GM19238 (cell line): Measurements from ENCODE around the gene NT5C1A.
A peak's percentile ranks its signal among the peaks of the same experiment; 100 is the strongest.

ENCODE experiments used
- DNase-seq: peaks from one replicate; pipeline ENCODE4 v3.0.0; 2011; ENCODE audit warnings: low spot score; ENCODE audit not compliant: insufficient read length

The NT5C1A gene

GRCh38 chr1:39662861-39663260, 9.0 kb downstream of the NT5C1A start:
- no peak for DNase-seq

- no peak for DNase-seq
These were observed 12.4 kb downstream of the NT5C1A start for GRCh38 chr1:39659538-39659937.

DNA sequence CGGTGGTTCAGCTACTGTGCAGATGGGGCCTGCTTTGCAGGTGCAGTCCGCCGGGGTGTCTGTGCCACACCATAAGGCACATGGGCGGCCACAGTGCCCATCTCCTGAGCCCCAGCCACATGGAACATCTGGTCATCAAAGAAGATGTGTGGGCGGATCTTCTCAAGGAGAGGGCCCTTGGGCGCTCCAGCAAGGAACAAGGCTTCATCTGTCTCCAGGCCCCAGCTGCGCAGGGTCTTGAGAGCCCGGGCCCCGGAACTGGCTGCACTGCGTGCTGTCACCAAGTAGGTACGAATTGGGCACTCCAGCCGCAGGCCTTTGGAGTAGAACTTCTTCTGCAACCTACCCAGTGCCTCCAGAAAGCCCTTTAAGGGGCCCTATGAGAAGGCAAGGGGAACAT, 12.8 kb downstream of the NT5C1A start:
- DNase-seq = no peak

GRCh38 chr1:39657923-39658485, 13.9 kb downstream of the NT5C1A start:
- DNase-seq = peak; percentile 46

GRCh38 chr1:39657402-39657801, 14.5 kb downstream of the NT5C1A start:
- DNase-seq = no peak

DNA sequence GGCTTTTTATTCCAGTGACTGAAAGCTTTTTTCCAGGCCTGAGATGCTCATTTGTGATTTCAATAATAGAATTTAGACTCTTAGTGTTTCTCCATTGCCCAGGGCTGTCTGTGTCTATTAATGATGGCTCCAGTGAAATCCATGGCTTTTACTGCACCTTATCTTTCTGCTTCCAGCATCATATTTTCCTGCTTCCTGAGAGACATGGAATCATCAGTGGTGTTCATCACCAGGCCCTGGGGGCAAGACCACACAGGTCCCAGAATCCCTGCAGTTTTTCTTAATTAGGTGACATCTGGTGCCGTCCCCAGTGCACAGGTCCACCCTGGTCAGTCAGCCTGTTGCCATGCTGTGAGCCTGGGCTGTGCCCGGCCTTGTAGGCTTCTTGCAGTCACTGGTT, 15.5 kb downstream of the NT5C1A start:
- no peak for DNase-seq

DNA sequence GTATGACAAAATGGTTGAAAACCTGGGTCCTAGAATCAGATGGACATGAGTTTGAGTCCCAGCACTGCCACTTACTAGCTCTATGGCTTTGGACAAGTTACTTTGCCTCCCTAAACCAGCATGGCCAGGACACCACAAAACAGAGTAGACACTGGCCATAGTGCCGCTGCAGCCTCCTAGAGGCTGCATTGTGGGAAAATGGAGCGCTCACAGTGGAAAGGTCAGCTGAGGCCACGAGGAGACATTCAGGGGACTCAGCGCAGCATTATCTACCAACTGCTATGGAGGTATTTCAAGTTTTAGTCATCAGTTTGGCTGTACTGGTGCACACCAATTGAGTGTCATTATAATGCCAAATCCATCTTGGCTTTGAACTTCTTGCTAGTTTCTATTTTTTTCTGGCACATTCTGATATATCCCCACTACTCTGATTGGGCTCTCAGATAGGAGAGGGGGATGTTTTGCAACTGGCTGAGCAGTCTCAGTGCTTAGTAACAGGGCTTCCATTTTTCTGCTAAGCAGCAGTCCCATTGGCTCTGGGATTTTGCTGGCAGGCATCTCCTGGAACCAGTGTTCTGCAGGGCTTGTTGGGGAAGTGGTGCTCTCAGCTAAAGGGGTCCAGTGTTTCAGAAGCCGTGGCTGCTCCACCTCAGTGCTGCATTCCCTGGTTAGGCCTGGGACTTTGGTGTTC, 16.2 kb downstream of the NT5C1A start:
- DNase-seq = no peak

DNA sequence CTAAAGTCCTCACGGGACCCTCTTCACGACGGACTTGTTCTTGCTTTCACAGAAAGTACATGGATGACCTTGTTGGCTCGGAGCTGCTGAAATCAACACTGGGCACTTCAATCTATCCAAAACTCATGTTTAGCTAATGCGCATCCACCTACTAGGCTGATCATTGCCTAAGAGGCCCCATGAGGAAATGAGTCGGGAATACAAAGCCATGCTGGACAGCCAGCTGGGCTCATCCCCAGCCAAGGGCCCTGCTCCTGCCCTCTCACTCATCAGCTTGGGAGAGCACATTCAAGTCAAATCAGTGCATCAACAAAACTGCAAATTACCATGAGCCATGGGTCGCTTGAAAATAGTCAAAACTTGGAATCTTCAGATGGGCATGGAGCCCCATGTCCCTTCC, 17.6 kb downstream of the NT5C1A start:
- no peak for DNase-seq

DNA sequence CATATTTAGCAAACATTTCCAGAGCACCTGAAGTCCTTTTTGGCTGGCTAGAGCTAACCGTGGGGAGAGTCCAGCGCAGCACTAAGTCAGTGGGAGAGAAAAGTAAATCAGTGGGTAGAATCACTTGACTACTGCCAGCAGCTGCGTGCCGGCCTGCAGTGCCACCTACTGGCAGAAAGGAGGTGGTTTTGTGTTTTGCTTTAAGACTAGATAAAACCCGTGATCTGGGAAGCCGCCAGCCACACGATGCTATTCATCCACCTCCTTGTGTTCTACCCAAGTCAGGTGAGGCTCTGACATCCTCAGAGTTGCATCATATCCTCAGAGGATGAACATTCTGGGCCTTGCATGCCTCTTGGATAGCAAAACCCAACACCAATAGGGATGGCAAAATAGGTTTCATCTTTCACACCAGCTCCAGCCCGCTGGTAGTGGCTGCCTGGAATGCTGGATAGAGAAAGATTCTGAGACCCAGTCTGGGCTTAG, 18.3 kb downstream of the NT5C1A start:
- DNase-seq = peak; percentile 53

GRCh38 chr1:39652554-39652953, 19.4 kb downstream of the NT5C1A start:
- no peak for DNase-seq

- DNase-seq = no peak
These were observed 19.8 kb downstream of the NT5C1A start for GRCh38 chr1:39652105-39652504.

GRCh38 chr1:39650431-39650830, 21.5 kb downstream of the NT5C1A start:
- no peak for DNase-seq

GRCh38 chr1:39649636-39650185, 22.2 kb downstream of the NT5C1A start:
- no peak for DNase-seq

DNA sequence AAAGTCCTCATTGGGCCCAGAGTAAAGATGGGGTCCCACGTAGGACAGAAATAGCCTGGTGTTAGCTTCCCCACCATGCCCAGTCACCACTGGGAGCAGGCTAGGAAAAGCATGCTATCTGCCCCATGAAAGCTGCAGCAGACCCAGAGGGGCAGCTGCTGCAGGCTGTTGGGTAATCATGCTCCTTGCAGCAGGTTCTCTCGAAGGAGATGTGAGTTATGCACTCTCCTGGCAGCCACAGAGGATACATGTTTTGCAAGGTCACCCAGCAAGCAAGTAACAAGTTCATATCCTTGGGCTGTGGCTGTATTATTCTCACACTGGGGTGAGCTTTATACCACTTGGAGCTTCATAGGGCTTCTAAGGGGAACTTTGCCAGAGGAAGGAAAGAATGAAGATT, 23.4 kb downstream of the NT5C1A start:
- no peak for DNase-seq

DNA sequence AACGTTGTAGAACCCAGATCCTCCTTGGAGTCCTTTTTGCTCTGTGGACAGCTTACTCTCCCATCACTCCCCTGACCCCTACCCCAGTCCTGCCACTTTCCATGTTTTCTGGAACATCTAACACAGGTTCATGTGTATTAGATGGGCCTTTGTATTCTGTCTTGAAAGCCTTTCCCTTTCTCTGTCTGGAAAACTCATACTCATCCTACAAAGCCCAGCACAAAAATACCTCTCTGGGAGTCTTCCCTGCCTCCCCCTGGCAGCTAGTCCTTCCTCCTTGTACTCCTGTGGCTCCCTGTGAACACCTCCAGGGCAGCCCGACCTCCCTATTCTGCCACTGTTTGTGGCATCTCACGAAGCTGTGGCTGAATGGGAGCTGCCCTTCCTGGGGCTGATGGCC, 24.7 kb downstream of the NT5C1A start:
- no peak for DNase-seq

GRCh38 chr1:39646232-39647081, 25.4 kb downstream of the NT5C1A start:
- DNase-seq = no peak

DNA sequence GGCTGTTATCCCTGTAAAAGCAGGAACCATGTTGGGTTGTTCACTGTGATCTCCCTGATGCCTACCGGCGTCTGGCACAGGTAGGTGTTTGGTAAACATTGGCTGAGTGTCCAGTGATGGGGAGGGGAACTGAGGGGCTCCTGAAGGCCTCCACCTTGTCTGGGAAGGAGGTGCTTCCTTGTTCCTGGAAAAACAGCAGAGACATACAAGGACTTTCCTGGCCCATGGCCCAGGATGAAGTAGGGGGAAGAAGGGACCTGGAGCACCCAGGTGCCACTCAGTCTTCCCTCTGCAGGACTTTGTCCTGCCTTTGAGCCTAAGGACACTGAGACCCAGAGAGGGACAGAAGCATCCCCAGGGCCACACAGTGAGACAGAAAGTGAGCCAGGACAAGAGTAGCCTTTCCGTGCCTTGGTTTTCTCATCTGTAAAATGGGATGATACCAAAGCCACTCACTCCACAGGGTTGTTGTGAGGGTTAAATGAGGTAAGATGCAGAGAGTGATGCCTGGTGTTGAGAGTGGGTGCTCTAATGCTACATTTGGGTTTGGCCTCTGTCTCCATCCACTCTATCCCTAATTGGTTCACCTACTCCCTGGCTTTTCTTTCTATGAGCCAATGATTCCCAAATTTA, 26.4 kb downstream of the NT5C1A start:
- DNase-seq = no peak

GRCh38 chr1:39643705-39644104, 28.2 kb downstream of the NT5C1A start:
- no peak for DNase-seq

DNA sequence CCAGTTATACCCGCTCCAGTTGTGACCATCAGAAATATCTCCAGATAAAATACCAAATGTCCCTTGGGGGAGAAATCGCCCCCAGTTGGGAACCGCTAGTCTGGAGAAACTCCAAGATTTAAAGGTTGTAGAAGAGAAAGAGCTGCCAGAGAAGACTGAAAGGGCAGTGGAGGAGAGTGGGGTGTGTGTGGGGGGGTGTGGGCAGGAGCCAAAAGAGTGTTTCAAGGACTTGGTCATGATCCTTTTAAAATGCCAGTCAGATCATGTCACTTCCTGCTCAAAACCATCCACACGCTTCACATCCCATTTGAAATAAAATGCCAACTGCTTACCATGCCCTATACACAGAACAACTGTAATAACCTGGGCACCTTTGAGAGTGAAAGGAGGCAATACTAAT, 29.1 kb downstream of the NT5C1A start:
- no peak for DNase-seq

DNA sequence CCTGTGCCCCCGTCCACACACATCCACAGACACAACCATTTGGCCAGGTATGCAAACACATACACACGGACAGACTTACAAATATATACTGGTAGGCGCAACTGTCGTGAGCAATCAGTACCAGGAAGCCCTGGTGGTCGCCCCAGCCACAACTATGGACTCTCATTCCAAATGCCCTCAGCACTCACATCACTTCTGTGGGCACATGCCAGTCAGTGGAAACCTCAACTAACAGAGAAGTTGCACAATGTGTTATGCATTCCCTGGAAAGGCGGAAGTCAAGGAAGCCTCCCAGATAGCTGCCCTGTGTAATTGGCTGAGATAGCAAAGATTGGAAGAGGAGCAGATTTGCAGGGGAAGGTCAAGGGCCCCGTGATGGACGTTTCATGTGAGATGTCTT, 31.0 kb downstream of the NT5C1A start:
- no peak for DNase-seq

GRCh38 chr1:39639305-39640130, 32.4 kb downstream of the NT5C1A start, which contains the start of gene HEYL:
Gene HEYL (minus strand): TSS chr1:39639643. CDS start chr1:39639625, 18 bp downstream.
- DNase-seq = peak; percentile 52
